GF-D8 (cell line): ENCODE measurements around the gene AHNAK.

Source experiments
- DNase-seq: peaks from one replicate; lab custom pipeline; 2025; lab: John Stamatoyannopoulos, UW

AHNAK gene

DNA sequence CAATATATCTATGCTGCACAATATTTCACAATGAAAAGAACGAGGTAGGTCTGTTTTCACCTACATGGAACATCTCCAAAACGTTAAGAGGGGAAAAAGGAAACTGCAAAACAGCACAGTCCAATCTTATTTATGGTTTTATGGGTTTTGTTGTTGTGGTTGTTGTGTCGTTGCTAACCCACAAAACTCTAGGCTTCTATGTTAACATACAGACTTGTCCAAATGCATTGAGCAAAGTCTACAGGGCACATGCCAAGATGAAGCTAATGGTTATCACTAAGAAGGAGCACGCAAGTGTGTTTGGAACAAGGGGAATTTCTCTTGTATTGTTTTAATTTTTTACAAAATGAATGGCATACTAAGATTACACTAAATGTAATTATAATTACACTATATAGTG, 48.6 kb downstream of the AHNAK start:
- no peak for DNase-seq

- peak; percentile 13 for DNase-seq
These were observed 49.3 kb downstream of the AHNAK start for GRCh38 chr11:62497132-62497801.

DNA sequence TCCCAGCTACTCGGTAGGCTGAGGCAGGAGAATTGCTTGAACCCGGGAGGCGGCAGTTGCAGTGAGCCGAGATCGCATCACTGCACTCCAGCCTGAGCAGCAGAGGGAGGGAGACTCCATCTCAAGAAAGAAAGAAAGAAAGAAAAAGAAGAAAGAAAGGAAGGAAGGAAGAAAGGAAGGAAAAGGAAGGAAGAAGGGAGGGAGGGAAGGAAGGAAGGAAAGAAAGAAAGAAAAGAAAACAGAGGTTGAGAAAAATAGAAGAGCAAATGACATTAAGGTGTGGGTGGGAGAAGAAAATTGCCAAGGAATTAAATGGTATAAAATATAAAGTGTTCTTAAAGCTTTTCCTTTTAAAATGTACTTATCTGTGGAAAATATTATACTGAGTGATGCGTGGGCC, 49.9 kb downstream of the AHNAK start:
- DNase-seq, result no peak

DNA sequence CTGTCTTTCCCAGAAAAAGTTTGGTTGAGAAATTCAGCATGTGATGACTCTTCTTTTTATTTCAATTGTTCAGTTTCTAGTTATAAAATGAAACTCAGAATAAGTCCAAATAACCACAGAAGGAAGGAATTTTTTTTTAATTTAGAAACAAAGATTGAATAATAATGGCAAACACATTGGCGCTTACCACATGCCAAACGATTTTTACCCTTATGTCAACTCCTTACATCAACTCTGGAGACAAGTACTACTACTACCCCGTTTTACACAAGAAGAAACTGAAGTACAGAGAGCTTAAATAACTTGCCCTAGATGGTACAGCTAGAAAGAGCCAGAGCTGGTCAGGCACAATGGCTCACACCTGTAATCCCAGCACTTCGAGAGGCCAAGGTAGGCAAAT, 52.4 kb downstream of the AHNAK start:
- no peak for DNase-seq

- no peak for DNase-seq
These were observed 52.8 kb downstream of the AHNAK start for GRCh38 chr11:62493801-62494200.

- DNase-seq, result no peak
These were observed 54.0 kb downstream of the AHNAK start for GRCh38 chr11:62492586-62492985.

- DNase-seq, result no peak
These were observed 54.9 kb downstream of the AHNAK start for GRCh38 chr11:62491571-62492329.

DNA sequence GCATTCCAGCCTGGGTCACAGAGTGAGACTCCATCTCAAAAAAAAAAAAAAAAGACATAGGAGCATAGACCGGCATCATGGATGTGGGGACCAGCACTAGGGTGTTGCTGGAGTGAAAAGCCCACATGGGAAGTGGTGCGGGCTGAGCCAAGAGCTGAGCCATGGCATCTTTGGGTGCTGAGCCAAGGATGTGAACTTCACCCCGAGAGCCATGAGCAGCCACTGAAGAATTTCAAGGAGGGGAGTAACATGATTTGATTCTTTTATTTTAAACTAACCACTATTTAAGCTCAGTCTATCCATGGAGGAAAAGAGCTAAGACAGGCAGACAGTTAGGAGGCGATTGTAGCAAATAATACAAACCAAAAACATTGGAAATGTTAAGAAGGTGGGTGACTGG, 57.4 kb downstream of the AHNAK start:
- no peak for DNase-seq

DNA sequence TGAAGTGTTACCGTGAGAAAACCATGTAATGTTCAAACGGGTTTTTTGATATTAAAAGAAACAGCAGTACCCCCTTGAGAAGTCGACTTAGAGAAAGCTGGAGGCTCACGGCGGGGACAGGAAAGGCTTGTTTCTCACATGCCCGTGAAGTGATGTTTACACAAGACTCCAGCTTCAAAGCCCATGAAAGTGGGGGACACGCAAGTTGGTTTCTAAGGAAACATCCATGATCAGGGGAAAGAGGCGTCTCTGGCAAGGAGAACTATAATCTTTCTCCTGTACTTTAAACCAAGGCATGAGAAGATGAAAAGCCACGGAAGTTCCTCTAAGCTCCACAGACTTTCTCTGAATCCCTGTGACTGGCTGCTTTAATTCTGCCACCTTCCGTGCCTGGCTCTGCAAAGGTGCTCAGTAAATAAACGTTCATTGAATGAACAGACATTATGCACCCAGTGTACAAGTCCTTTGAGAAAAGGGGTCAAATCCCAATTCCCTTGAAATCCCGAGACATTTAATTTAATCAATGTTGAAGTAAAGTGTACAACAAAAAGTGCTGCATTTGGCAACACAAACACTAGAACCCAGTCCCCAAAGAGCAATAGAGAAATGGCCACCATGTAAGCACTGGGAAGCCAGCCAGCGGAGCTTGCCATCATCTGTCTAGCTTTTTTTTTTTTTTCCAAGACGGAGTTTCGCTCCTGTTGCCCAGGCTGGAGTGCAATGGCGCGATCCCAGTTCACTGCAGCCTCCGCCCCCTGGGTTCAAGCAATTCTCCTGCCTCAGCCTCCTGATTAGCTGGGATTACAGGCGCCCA, 58.7 kb downstream of the AHNAK start:
- DNase-seq, result no peak

GRCh38 chr11:62487136-62487535, 59.5 kb downstream of the AHNAK start:
- no peak for DNase-seq

DNA sequence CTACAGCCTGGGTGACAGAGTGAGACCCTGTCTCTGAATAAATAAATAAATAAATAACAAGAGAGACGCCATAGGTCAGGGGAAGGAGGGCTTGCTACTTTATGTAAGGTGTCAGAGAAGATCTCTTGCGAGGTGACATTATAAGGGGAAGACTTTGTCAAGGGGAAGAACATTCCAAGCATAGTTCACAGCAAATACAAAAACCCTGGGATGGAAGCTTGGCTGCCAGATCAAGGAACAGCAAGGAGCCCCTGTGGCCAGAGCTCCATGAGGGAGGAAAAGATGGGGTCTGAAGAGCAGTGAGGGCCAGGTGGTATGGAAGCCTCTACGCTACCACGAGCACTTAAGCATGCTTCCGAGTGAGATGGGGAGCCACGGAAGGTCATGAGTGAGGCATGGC, 62.3 kb downstream of the AHNAK start:
- no peak for DNase-seq

DNA sequence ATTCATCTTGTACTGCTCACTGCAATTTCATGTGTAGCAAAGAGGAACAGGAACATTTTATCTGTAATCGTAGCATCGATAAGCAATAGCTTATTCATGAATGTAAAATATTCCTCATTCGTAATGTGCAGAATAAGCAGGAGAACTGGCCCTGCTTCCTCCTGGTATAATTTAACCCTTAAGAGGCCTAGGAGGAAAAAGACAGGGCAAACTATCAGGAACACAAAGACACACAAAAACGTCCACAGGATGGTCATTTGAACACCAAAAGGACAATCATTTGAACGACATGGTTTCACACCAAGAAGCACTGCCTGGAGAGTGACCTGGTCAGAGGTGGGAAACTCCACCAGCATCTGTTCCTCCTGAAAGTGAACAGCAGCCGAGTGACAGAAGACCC, 63.9 kb downstream of the AHNAK start:
- DNase-seq, result no peak

GRCh38 chr11:62479631-62480201, 66.9 kb downstream of the AHNAK start:
- no peak for DNase-seq

DNA sequence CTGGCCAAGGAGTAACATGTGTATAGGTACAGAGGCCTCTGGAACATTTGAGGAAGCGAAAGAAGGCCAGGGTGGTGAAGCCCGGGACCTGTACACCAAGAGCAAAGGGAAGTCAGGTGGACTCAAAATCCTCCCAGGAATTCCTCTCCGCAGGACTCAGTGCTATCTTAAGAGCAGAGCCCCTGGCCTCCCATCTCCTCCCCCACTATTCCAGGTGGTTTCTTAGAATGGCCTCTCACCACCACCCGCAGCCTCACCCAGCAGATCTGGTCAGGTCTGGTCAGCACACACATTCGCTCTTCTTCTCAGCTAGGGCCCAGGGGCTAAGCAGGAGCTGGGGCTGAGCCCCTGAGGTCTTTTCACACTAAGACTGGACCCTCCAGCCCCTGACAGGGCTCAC, 68.7 kb downstream of the AHNAK start:
- DNase-seq, result no peak

- no peak for DNase-seq
These were observed 74.3 kb downstream of the AHNAK start for GRCh38 chr11:62472063-62472884.

DNA sequence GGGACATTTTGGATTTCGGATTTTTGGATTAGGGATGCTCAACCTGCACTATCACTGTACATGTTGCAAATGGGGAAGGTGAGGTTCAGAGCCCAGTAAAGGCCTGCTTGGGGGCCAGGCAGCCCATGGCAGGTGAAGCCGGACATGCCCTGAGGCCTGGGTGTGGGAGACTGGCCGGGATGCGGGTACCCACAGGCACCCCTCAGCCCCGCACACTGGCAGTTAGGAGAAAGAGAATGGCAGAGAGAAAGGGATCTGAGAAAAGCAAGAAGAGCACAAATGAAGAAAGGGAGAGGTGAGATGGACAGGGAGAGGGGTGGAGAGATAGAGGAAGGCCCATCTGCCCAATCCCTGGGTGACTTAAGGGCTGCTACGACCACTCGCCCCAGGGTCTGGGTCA, 75.0 kb downstream of the AHNAK start:
- no peak for DNase-seq

DNA sequence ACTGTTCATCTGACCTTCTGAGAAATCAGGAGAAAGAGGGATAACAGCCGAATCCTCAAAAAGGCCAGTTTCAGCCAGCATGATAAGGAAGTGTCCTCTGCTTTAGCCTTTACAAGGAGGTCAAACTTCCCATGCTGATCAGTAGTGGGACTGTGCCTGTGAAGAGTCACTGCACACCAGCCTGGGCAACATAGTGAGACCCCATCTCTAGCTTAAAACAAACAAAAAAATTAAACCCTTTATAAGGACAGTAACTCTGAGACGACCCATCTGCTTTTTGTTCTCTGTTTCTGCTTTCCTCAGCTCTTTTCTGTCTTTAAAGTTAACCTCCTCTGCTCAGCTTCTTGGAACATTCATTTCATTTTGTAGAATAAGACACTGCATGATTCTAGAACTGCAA, 78.0 kb downstream of the AHNAK start:
- no peak for DNase-seq

DNA sequence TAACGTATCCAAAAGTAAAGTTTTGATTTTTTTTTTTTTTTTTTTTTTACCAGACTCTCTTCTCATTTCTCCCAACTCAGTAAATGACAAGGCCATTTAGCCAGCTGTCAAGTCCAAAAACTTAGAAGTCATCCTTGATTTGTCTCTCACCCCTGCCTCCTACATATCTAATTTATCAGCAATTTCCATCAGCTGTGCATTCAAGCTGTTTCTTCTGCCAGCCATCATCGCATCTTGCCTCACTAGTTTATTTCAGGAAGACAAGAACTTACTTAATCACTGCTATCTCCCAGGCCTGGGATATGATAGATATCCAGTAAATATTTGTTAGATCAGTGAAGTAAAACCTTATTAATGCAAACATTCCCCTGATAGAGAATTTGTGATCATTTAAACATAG, 80.2 kb downstream of the AHNAK start:
- DNase-seq, result no peak

- no peak for DNase-seq
These were observed 82.0 kb downstream of the AHNAK start for GRCh38 chr11:62464655-62465054.

DNA sequence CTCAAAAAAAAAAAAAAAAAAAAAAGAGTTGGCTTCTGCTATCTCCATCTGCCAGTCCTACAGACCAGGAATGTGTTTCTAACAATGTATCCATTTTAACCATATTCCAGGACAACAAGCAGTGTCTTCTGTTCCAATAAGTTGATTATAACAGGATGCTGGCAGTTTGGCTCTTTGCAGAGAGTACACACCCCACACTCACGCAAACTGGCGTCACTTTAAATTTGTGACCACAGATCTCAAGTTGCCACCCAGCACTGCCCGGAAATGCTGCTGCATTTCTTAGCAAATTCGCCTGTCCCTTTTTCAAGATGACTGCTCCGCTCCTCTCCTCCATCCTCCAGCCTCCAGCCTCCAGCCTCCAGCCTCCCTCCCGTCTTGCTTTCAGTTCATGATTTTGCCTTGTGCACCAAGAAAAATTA, 83.5 kb downstream of the AHNAK start:
- no peak for DNase-seq

GRCh38 chr11:62462508-62462892, 84.1 kb downstream of the AHNAK start:
- DNase-seq, result no peak
